WTC11 (cell line): Measurements from ENCODE around the gene MAN1B1. TPM values are rescaled to one million over a fixed set of nuclear protein-coding genes. Genes with fewer than 3 reads are reported as not detected.

Experiments
- AFF4 ChIP-seq: sonication (generic); formaldehyde crosslinking; IDR thresholded peaks from 2 replicates; pipeline ENCODE4 v1.8.1; 2023; ENCODE audit warnings: mild to moderate bottlenecking, missing genetic modification reagents, borderline replicate concordance
- ARID4B ChIP-seq: sonication (generic); formaldehyde crosslinking; IDR thresholded peaks from 2 replicates; pipeline ENCODE4 v1.8.0; 2023; ENCODE audit warnings: missing genetic modification reagents, mild to moderate bottlenecking, borderline replicate concordance
- CBFB ChIP-seq: sonication (generic); formaldehyde crosslinking; IDR thresholded peaks from 2 replicates; pipeline ENCODE4 v1.8.1; 2022; ENCODE audit warnings: mild to moderate bottlenecking, low read depth, missing genetic modification reagents
- CREB1 ChIP-seq: sonication (generic); formaldehyde crosslinking; IDR thresholded peaks from 2 replicates; pipeline ENCODE4 v1.8.0; 2023; ENCODE audit warnings: mild to moderate bottlenecking, missing genetic modification reagents
- EMX1 ChIP-seq: fragments of 250-450 bp; sonication (Bioruptor Pico); IDR thresholded peaks from 2 replicates; pipeline ENCODE4 v1.8.0; 2021; ENCODE audit warnings: mild to moderate bottlenecking
- ETV6 ChIP-seq: sonication (generic); formaldehyde crosslinking; IDR thresholded peaks from 2 replicates; pipeline ENCODE4 v1.8.1; 2022; ENCODE audit warnings: mild to moderate bottlenecking, missing genetic modification reagents
- FOXP4 ChIP-seq: sonication (generic); formaldehyde crosslinking; IDR thresholded peaks from 2 replicates; pipeline ENCODE4 v1.8.0; 2022; ENCODE audit warnings: mild to moderate bottlenecking, missing genetic modification reagents
- HMGA2 ChIP-seq: fragments of 250-450 bp; sonication (Bioruptor Pico); IDR thresholded peaks from 2 replicates; pipeline ENCODE4 v1.4.0; 2021; ENCODE audit warnings: mild to moderate bottlenecking, moderate library complexity
- JAZF1 ChIP-seq: fragments of 250-450 bp; sonication (Bioruptor Pico); IDR thresholded peaks from 2 replicates; pipeline ENCODE4 v1.9.0; 2021; ENCODE audit warnings: moderate library complexity, mild to moderate bottlenecking, inconsistent platforms
- KAT7 ChIP-seq: sonication (generic); formaldehyde crosslinking; IDR thresholded peaks from 2 replicates; pipeline ENCODE4 v1.8.1; 2023; ENCODE audit warnings: missing genetic modification reagents, mild to moderate bottlenecking, borderline replicate concordance
- NFYB ChIP-seq: sonication (generic); formaldehyde crosslinking; conservative IDR thresholded peaks from 2 replicates; pipeline ENCODE4 v1.8.0; 2022; ENCODE audit warnings: low read depth, missing genetic modification reagents
- NR1H2 ChIP-seq: sonication (generic); formaldehyde crosslinking; IDR thresholded peaks from 2 replicates; pipeline ENCODE4 v1.9.0; 2021; ENCODE audit warnings: mild to moderate bottlenecking, moderate library complexity, missing genetic modification reagents
- PRRX2 ChIP-seq: fragments of 250-450 bp; sonication (Bioruptor Pico); IDR thresholded peaks from 2 replicates; pipeline ENCODE4 v1.8.0; 2021; ENCODE audit warnings: mild to moderate bottlenecking
- RORB ChIP-seq: fragments of 250-450 bp; sonication (Bioruptor Pico); IDR thresholded peaks from 2 replicates; pipeline ENCODE4 v1.9.0; 2021; ENCODE audit warnings: mild to moderate bottlenecking
- SOX15 ChIP-seq: fragments of 250-450 bp; sonication (Bioruptor Pico); IDR thresholded peaks from 2 replicates; pipeline ENCODE4 v1.9.0; 2021; ENCODE audit warnings: mild to moderate bottlenecking
- USF2 ChIP-seq: sonication (generic); formaldehyde crosslinking; IDR thresholded peaks from 2 replicates; pipeline ENCODE4 v1.8.1; 2023; ENCODE audit warnings: mild to moderate bottlenecking, missing genetic modification reagents, moderate library complexity
- ZMAT4 ChIP-seq: fragments of 250-450 bp; sonication (Bioruptor Pico); IDR thresholded peaks from 2 replicates; pipeline ENCODE4 v1.9.0; 2021; ENCODE audit warnings: mild to moderate bottlenecking
- ZNF138 ChIP-seq: sonication (generic); formaldehyde crosslinking; conservative IDR thresholded peaks from 2 replicates; pipeline ENCODE4 v1.8.1; 2022; ENCODE audit warnings: mild to moderate bottlenecking, moderate library complexity, missing genetic modification reagents
- ZNF317 ChIP-seq: sonication (generic); formaldehyde crosslinking; IDR thresholded peaks from 2 replicates; pipeline ENCODE4 v1.8.1; 2023; ENCODE audit warnings: low read depth, mild to moderate bottlenecking, moderate library complexity, missing genetic modification reagents, borderline replicate concordance
- ZNF425 ChIP-seq: fragments of 250-450 bp; sonication (Bioruptor Pico); conservative IDR thresholded peaks from 2 replicates; pipeline ENCODE4 v1.9.0; 2021; ENCODE audit warnings: mild to moderate bottlenecking
- ZNF532 ChIP-seq: fragments of 250-450 bp; sonication (Bioruptor Pico); IDR thresholded peaks from 2 replicates; pipeline ENCODE4 v1.9.0; 2021; ENCODE audit warnings: mild to moderate bottlenecking, borderline replicate concordance
- total RNA-seq: library from RNA; stranded (reverse); gene quantifications from 3 replicates; pipeline ENCODE4 v1.2.3, GENCODE V29; 2021

MAN1B1 gene
- total RNA-seq, 1 experiment from 2014 or later: 57.1 TPM

- TF ChIP-seq AFF4 (CRISPR knock-in tag) (no peak), ZNF532 (CRISPR knock-in tag) (no peak), CBFB (no peak), ZNF138 (no peak), EMX1 (no peak), CREB1 (no peak), ETV6 (CRISPR knock-in tag) (no peak), ZNF425 (CRISPR knock-in tag) (no peak), FOXP4 (CRISPR knock-in tag) (no peak), ZMAT4 (CRISPR knock-in tag) (no peak), ARID4B (CRISPR knock-in tag) (no peak), NFYB (CRISPR knock-in tag) (no peak), HMGA2 (CRISPR knock-in tag) (no peak), KAT7 (CRISPR knock-in tag) (no peak), RORB (CRISPR knock-in tag) (no peak), SOX15 (CRISPR knock-in tag) (no peak), PRRX2 (CRISPR knock-in tag) (no peak), NR1H2 (CRISPR knock-in tag) (no peak), ZNF317 (CRISPR knock-in tag) (no peak), JAZF1 (CRISPR knock-in tag) (no peak), USF2 (CRISPR knock-in tag) (peak; percentile 91)
These were observed 28.0 kb downstream of the MAN1B1 start, which contains the start of gene DPP7 (continued) for GRCh38 chr9:137114613-137115393.
